Stimulated activated naive B cell treated with anti-CD40 and anti-IgM and Interleukin-4, amounts not matched to agents 10 μg/mL and 1 μg/mL and 100 μg/mL, for 72 hours (primary cell): ENCODE results near the gene HUWE1.
A peak's percentile ranks its signal among the peaks of the same experiment; 100 is the strongest.

Experiments used
- ATAC-seq, 2 donors: fragments of 150-1000 bp; cut with Tn5 transposase; replicated peaks; 2 replicates each; pipeline ENCODE4 v1.10.0; 2021; ENCODE audit warnings: moderate library complexity in 1 of 2
- DNase-seq: peaks from one replicate; pipeline ENCODE4 v3.0.0; 2021
- H3K27ac Mint-ChIP-seq: one replicate; pipeline ENCODE4 v1.8.0; 2022; ENCODE audit warnings: mild to moderate bottlenecking, mixed read lengths
- H3K27me3 Mint-ChIP-seq, 2 donors: one replicate each; pipeline ENCODE4 v1.8.0; 2022; ENCODE audit warnings: mixed read lengths in 2 of 2
- H3K36me3 Mint-ChIP-seq, 2 donors: one replicate each; pipeline ENCODE4 v1.8.0; 2022; ENCODE audit warnings: mixed read lengths in 2 of 2, mild to moderate bottlenecking in 1 of 2
- H3K4me1 Mint-ChIP-seq, 2 donors: one replicate each; pipeline ENCODE4 v1.8.0; 2022; ENCODE audit warnings: mixed read lengths in 2 of 2, mild to moderate bottlenecking in 1 of 2
- H3K4me3 Mint-ChIP-seq, 2 donors: one replicate each; pipeline ENCODE4 v1.8.0; 2022; ENCODE audit warnings: mild to moderate bottlenecking in 2 of 2, mixed read lengths in 2 of 2, moderate library complexity in 1 of 2
- H3K9me3 Mint-ChIP-seq, 2 donors: one replicate each; pipeline ENCODE4 v1.8.0; 2022; ENCODE audit warnings: mixed read lengths in 2 of 2, mild to moderate bottlenecking in 1 of 2

HUWE1 gene

DNA sequence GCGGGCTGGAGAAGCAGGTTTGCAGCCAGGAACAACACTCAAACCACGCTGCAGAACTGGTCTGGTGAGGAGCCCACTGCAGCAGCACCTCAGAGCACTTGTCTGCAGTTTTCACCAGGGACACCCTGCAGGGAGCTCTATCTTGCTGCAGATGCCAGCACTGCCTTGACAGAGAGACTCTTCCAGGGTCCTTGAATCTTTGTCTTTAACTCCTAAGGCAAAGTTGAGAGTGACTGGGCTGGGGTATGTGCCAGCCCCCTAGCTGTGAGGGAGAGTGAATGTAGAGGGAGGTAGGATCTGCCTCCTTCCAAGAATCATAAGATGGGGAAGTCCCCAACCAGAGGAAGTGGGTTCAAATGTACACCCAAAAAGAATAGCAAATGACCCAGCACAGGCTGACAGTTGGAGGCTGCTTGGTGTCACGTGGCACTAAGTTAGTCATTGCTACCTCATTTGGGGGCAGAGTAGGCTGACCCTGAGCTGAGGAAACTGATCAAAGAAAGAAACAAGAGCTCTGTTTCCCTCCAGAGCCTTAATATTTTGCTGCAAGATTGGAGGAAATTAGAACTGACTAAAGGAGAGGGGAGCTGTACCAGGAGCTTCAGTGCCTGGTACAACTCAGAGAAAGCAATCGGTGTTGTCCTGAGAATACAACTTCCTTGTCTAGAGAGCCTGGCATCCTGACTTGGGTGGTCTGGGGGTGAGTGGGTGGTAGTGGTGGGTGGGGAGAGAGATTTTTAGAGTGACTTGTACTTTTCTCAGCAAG, 28.2 kb upstream of the HUWE1 start:
- ATAC-seq (peak; percentile 80 to 82), DNase-seq (peak; percentile 61)
- Mint-ChIP-seq H3K27ac (peak overlapping the region; percentile 97), H3K4me1 (peaks cover 30 to 40% of the 10 kb centered on the region in 2 donors), H3K27me3 (no peaks in the 10 kb centered on the region), H3K9me3 (no peaks in the 10 kb centered on the region), H3K36me3 (peaks cover 0 to 4% of the 10 kb centered on the region in 2 donors), H3K4me3 (peak overlapping the region; percentile 79 to 82)

DNA sequence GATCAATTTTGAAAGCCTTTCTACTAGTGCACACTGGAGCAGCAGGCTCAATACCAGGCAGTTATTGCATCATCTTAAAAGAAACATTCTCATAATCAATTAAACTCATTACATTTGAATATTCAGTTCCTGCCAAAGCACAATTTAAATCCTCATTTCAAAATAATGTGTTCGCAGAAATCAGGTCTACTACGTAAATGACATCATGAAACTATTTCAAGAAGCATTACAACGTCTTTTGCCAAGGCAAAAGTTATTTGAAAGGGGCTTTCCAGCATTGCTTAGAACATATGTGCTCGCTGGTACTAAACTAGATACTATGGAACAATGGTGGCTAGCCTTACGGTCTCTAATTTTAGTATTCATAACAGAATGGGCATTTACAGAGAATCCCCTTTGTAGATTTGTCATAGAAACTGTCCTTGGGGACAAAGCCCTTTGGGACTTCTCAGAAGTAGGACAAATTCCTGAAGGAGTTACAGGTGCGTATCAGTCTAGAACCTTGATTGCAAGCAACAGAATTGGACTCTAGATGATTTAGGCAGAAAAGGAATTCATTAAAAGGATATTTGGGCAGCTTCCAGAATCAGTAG, 27.6 kb upstream of the HUWE1 start:
- Mint-ChIP-seq H3K4me3 (peak overlapping the region; percentile 79 to 82), H3K27ac (peak overlapping the region; percentile 97), H3K9me3 (no peaks in the 10 kb centered on the region), H3K4me1 (peaks cover 27 to 40% of the 10 kb centered on the region in 2 donors), H3K36me3 (peaks cover 3 to 4% of the 10 kb centered on the region in 2 donors), H3K27me3 (no peaks in the 10 kb centered on the region)
- ATAC-seq (peak; percentile 62 to 63), DNase-seq (no peak)

DNA sequence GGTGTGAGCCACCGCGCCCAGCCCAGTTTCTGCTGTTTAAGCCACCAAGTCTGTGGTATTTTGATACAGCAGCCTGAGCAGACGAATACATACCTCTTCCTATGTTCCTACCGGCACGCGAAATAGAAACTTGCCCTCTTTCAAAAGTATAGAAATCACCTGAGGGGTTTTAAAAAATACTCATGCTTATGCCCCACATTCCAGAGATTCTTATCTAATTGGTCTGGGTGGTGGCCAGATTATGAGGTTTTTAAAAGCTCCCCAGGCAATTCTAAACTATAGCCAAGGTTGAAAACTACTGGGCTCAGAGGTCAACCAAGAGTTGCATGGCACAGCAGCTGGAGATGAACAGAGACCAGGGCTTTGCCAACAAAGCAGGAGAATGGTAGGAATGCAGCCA, 24.9 kb upstream of the HUWE1 start:
- Mint-ChIP-seq H3K9me3 (no peaks in the 10 kb centered on the region), H3K36me3 (peaks cover 3 to 4% of the 10 kb centered on the region in 2 donors), H3K4me3 (no peak overlapping the region), H3K27me3 (no peaks in the 10 kb centered on the region), H3K27ac (no peak overlapping the region), H3K4me1 (peaks cover 14 to 22% of the 10 kb centered on the region in 2 donors)
- ATAC-seq (no peak), DNase-seq (no peak)

DNA sequence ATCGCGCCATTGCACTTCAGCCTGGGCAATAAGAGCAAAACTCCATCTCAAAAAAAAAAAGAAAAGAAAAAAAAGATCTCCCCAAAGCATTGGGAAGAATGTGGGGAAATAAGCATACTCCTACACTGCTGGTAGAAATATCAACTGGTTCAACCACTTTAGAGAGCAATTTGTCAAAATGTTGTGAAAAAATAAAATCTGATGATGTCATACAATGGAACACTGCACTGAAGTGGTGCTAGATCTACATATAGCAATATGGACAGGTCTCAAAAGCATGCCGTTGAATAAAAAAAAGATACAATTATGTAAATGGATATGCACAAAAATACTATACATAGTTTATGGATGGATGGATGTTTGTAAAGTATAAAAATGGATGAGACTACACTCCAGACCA, 18.3 kb upstream of the HUWE1 start:
- Mint-ChIP-seq H3K9me3 (peaks cover 0 to 4% of the 10 kb centered on the region in 2 donors), H3K27ac (peak overlapping the region; percentile 62), H3K4me3 (no peak overlapping the region), H3K4me1 (peaks cover 7 to 13% of the 10 kb centered on the region in 2 donors), H3K36me3 (peaks cover 0 to 4% of the 10 kb centered on the region in 2 donors), H3K27me3 (no peaks in the 10 kb centered on the region)
- ATAC-seq (no peak), DNase-seq (no peak)

DNA sequence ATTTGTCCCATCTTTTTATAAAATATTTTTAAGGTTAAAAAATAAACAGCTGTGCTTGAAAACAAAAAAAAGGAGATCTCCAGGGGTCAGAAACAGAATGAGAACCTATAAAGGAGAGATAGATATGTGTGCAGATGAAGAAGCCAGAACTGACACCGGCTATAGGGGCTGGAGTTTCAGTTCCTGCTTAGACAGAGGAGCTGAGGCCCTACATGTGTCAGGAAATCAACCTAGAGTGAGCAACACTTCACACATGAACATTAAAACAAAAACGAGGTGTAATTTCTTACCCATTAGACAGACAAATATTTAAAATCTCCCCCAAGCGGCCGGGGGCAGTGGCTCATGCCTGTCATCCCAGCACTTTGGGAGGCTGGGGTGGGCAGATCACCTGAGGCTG, 17.8 kb upstream of the HUWE1 start:
- H3K4me1 Mint-ChIP-seq = peaks cover 7 to 13% of the 10 kb centered on the region in 2 donors
- peak overlapping the region; percentile 62 for H3K27ac Mint-ChIP-seq
- peaks cover 0 to 2% of the 10 kb centered on the region in 2 donors for H3K36me3 Mint-ChIP-seq
- ATAC-seq (peak; percentile 91 to 93), DNase-seq (no peak)
- no peaks in the 10 kb centered on the region for H3K27me3 Mint-ChIP-seq
- H3K4me3 Mint-ChIP-seq = no peak overlapping the region
- H3K9me3 Mint-ChIP-seq = peaks cover 0 to 4% of the 10 kb centered on the region in 2 donors

DNA sequence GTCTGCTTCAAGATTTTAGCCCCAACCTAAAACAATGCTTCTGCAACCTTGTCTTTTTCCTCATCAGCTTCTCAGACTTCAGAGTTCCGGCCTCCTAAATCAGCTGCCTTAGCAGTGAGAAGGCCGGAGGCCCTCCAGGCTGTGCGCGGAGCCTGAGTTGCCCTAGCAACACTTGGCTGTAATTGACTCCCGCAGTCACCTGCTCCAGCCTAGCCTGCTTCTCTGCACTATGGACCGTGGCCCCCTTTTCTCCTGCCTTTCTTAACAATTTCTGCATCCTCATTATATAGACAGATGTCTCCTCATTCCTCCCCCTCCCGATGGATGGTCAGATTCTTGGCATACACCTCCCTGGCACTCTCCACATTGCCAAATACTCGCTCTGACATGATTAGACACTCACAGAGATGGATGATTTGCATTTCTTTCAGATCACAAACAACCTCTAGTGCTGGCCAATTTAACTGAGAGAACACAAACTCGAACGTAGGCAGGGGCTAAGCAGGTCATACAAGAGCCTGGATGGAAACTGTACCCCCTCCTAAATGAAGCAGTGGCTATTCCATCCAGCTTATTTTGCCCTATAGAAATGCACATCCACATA, 9.5 kb upstream of the HUWE1 start:
- no peak overlapping the region for H3K27ac Mint-ChIP-seq
- H3K4me1 Mint-ChIP-seq = peaks cover 0 to 4% of the 10 kb centered on the region in 2 donors
- no peak for DNase-seq

DNA sequence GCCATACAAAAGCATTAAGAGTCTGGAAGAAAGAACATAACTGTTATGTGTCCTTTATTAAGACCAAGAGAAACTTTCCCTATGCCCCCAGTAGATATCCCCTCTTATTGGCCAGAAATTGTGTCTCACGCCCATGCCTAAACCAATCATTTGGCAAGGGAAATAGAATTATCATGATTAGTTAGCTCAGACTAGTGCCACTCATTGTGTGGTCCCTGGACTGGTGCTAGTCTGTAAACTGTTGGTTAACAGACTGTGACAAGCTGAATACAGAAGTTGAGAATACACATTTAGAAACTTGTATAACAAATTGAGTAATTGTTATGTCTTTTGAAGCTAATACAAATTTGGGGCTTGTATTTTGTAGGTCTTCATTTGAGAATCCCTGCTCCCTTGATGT, 8.1 kb upstream of the HUWE1 start:
- ATAC-seq = peak; percentile 36 to 55
- H3K27ac Mint-ChIP-seq = no peak overlapping the region
- no peaks in the 10 kb centered on the region for H3K9me3 Mint-ChIP-seq
- H3K27me3 Mint-ChIP-seq = peaks cover 0 to 5% of the 10 kb centered on the region in 2 donors
- H3K4me1 Mint-ChIP-seq = peaks cover 0 to 4% of the 10 kb centered on the region in 2 donors
- DNase-seq = no peak
- H3K4me3 Mint-ChIP-seq = no peak overlapping the region
- no peaks in the 10 kb centered on the region for H3K36me3 Mint-ChIP-seq

More for the DNA sequence above, 9.5 kb upstream of the HUWE1 start:
- Mint-ChIP-seq H3K4me3 (no peak overlapping the region), H3K36me3 (no peaks in the 10 kb centered on the region), H3K9me3 (no peaks in the 10 kb centered on the region), H3K27me3 (peaks cover 0 to 5% of the 10 kb centered on the region in 2 donors)
- ATAC-seq = no peak

DNA sequence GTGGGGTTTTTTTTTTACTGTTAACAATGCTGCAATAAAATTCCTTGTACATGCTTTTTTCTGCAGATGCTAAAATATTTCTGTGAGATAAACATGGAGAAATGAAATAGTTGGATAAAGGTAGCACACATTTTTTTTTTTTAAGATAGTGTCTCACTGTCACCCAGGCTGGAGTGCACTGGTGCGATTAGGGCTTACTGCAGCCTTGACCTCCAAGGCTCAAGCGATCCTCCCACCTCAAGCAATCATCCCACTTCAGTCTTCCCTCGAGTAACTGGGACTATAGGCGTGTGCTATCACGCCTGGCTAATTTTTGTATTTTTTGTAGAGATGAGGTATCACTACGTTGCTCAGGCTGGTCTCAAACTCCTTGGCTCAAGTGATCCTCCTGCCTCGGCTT, 1.8 kb upstream of the HUWE1 start:
- Mint-ChIP-seq H3K4me1 (peaks cover 4 to 5% of the 10 kb centered on the region in 2 donors), H3K9me3 (no peaks in the 10 kb centered on the region), H3K4me3 (no peak overlapping the region), H3K27me3 (peaks cover 0 to 3% of the 10 kb centered on the region in 2 donors), H3K27ac (no peak overlapping the region), H3K36me3 (peaks cover 4 to 11% of the 10 kb centered on the region in 2 donors)
- DNase-seq (no peak), ATAC-seq (no peak)

DNA sequence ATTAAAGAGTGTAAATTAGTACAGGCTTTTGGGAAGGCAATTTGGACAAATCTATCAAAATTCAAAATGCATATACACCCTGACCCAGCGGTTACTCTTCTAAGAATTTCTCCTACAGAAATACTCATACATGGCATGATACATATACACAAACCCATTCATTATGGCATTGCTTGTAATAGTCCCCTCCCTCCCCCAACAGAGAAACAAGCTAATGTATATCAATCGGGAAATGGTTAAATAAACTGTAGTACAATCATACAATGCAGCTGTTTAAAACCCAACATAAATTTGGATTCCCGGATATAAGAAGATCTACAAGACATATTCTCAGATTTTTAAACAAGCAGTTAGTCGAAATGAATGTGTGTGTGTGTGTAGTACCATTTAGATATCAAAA, 808 bp downstream of the HUWE1 start:
- Mint-ChIP-seq H3K27me3 (no peaks in the 10 kb centered on the region), H3K4me1 (peaks cover 12 to 22% of the 10 kb centered on the region in 2 donors), H3K4me3 (peak overlapping the region; percentile 83 to 93), H3K9me3 (no peaks in the 10 kb centered on the region), H3K27ac (peak overlapping the region; percentile 94), H3K36me3 (peaks cover 12 to 27% of the 10 kb centered on the region in 2 donors)
- DNase-seq = no peak
- ATAC-seq = no peak

DNA sequence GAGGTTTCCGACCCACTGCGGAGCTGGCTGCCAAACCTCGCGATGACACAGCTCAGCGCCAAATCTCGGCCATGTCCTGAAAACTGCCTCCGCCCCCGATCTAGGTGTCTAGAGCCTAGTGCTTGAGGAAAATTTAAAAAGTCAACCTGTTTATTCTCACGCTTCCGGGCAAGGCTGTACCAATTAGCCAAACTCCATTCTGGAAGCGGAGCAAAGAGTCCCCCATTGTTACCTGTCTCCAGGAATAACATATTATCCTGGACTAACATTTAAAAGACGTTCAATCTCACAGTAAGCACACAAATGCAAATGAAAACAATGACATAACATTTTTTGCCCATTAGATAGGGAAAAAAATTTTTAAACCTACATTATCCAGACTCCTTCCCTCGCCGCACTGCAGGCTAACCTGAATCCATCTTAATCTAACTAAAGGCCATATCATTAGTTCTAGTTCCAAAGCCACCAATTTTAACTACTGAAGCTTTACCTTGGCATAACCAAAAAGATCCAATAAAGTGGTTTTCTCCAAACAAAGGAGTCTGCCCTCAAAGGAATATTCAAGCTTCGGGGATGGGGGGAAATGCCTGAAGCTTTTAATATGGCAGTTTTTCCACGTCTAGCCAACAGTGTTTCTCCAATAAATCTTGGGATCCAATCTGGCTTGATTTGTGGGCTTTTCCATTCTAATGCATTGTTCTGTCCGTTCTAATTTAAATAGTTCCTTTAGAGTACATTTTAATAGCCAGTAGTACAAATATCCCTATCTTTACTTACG, 1.9 kb downstream of the HUWE1 start:
- peak overlapping the region; percentile 98 for H3K27ac Mint-ChIP-seq
- H3K9me3 Mint-ChIP-seq = no peaks in the 10 kb centered on the region
- ATAC-seq (no peak), DNase-seq (no peak)
- no peaks in the 10 kb centered on the region for H3K27me3 Mint-ChIP-seq
- peaks cover 12 to 22% of the 10 kb centered on the region in 2 donors for H3K4me1 Mint-ChIP-seq
- H3K36me3 Mint-ChIP-seq = peaks cover 16 to 34% of the 10 kb centered on the region in 2 donors
- H3K4me3 Mint-ChIP-seq = peak overlapping the region; percentile 83 to 93

DNA sequence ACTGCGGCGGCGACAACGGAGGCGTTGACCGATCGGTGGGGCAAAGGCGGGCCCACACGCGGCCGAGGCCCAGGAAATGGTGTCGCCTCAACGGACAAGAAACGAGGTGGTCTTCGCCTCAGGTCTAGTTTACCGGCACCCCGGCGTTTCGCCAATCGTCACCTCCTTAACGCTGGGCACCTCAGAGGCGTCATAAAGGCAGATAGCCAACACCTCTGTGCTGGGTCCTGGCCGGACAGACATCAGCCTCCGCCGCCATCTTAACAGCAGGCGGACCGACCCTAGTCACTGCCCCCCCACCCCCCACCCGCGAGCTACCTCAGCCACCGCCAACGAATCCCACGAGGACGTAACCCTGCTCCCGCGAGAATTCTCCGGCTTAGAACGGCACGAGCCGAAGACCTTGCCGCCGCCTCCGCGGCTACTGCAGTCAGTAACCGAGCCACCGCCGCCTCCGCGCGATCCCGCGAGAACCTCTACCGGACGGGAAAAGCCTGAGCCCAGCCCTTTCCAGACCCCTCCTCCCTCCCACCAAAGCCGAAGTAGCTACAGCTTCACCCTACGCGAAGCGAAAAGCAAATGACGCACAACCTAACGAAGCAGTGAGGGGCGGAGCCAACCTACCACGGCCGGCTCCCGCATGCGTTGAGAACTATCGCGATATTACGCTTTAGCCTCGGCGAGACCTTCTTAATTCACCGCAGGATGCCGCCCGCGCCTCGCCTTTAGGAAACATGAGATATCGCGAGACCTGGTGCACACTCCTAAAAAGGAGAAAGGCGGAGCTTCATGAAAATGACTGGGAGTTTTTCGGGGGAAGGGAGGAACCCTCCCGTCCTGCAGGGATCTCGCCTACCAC, 2.7 kb downstream of the HUWE1 start:
- Mint-ChIP-seq H3K36me3 (peaks cover 18 to 35% of the 10 kb centered on the region in 2 donors), H3K27ac (peak overlapping the region; percentile 98), H3K4me3 (peak overlapping the region; percentile 83 to 93), H3K9me3 (no peaks in the 10 kb centered on the region), H3K27me3 (no peaks in the 10 kb centered on the region), H3K4me1 (peaks cover 14 to 25% of the 10 kb centered on the region in 2 donors)
- DNase-seq (peak; percentile 90), ATAC-seq (peak; percentile 76 to 78)

DNA sequence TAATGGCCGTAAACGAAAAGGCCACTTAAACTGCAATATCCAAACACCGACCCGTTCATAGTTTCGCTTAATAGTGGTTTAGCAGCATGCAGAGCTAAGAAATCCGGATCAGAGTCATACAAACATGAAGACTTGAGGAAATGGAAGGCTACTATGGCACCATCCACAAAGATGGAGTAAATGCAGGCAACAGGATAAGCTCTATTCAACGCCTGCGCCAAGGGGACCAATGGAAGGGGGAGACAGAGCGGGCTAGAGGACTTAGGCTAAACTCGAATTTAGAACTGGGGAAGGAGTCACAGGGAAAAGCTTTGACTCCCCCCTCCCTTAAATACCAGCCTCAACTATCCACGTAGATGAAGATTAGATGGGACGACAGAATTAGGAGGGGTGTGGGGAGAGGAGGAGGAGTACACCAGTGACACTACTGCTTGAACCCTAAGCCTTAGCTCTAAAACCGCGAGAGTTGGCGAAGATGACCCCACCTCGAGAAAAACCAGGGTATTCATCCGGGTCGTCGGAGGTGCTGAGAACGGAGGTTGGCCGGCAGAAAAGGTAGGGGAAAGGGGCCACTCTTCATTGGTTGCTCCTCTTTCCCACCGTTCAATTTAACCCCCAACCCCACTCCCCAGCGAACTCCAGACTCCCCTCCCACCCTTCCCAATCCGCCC, 3.5 kb downstream of the HUWE1 start:
- no peaks in the 10 kb centered on the region for H3K9me3 Mint-ChIP-seq
- H3K27me3 Mint-ChIP-seq = no peaks in the 10 kb centered on the region
- ATAC-seq (no peak), DNase-seq (peak; percentile 29)
- H3K4me1 Mint-ChIP-seq = peaks cover 15 to 27% of the 10 kb centered on the region in 2 donors
- peak overlapping the region; percentile 98 for H3K27ac Mint-ChIP-seq
- H3K36me3 Mint-ChIP-seq = peaks cover 20 to 37% of the 10 kb centered on the region in 2 donors
- H3K4me3 Mint-ChIP-seq = peak overlapping the region; percentile 83 to 93

DNA sequence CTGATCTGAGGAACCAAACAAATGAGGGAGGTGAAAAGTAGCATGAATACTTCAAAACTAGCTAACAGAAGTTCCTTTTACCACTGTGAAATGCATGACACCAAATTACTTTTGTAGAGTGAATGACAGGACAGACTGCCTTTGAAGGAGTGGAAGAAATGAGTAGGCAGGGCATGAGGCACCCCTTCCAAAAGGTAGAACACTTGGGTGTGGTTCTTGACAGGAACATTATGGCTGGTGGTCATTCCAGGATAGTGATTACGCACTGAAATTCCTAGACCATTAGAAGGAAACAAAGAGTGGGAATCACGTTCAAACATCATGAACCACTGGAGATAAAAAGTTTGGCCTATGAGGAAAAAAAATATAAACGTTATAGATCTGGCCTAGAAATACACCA, 4.9 kb downstream of the HUWE1 start:
- H3K27me3 Mint-ChIP-seq = no peaks in the 10 kb centered on the region
- H3K27ac Mint-ChIP-seq = no peak overlapping the region
- ATAC-seq (no peak), DNase-seq (no peak)
- peak overlapping the region; percentile 30 to 57 for H3K4me3 Mint-ChIP-seq
- H3K4me1 Mint-ChIP-seq = peaks cover 11 to 24% of the 10 kb centered on the region in 2 donors
- no peaks in the 10 kb centered on the region for H3K9me3 Mint-ChIP-seq
- H3K36me3 Mint-ChIP-seq = peaks cover 20 to 37% of the 10 kb centered on the region in 2 donors
